Small intestine (tissue), 7 donors: Measurements from ENCODE around the gene GRIK3. TPM values are rescaled to one million over a fixed set of nuclear protein-coding genes. Genes with fewer than 3 reads are reported as not detected.

Source experiments
- DNase-seq, 2 donors: peaks; one replicate each; pipeline versions ENCODE4 v3.0.0 to v3.0.0-alpha.2; 2013
- FAIRE-seq: peaks from 2 replicates; lab custom pipeline; 2012; peaks lifted over from hg19 to GRCh38; lab: Jason Lieb, UNC
- H3K27ac ChIP-seq, 3 donors: one replicate each; pipeline ENCODE4 v1.5.1; 2013; ENCODE audit warnings: low read length in 2 of 3, mild to moderate bottlenecking in 2 of 3, control low read depth in 1 of 3, inconsistent platforms in 1 of 3, low read depth in 1 of 3, moderate library complexity in 1 of 3
- H3K27me3 ChIP-seq, 3 donors: one replicate each; pipeline ENCODE4 v1.6.1; 2013; ENCODE audit warnings: low read length in 3 of 3, inconsistent platforms in 1 of 3; ENCODE audit not compliant: control insufficient read depth in 3 of 3, insufficient read depth in 3 of 3
- H3K36me3 ChIP-seq, 3 donors: one replicate each; pipeline ENCODE4 v1.6.1; 2013; ENCODE audit warnings: low read length in 3 of 3, inconsistent platforms in 1 of 3, low read depth in 1 of 3, mild to moderate bottlenecking in 1 of 3, moderate library complexity in 1 of 3; ENCODE audit not compliant: control insufficient read depth in 3 of 3, insufficient read depth in 2 of 3
- H3K4me1 ChIP-seq, 3 donors: one replicate each; pipeline ENCODE4 v1.6.1; 2013; ENCODE audit warnings: low read length in 2 of 3, inconsistent platforms in 1 of 3, low read depth in 1 of 3, mild to moderate bottlenecking in 1 of 3, moderate library complexity in 1 of 3; ENCODE audit not compliant: control insufficient read depth in 3 of 3, insufficient read depth in 2 of 3
- H3K4me3 ChIP-seq, 3 donors: one replicate each; pipeline ENCODE4 v1.5.1; 2013; ENCODE audit warnings: low read length in 3 of 3, control low read depth in 1 of 3, inconsistent platforms in 1 of 3, low read depth in 1 of 3, mild to moderate bottlenecking in 1 of 3, moderate library complexity in 1 of 3
- H3K9me3 ChIP-seq, 2 donors: one replicate each; pipeline ENCODE4 v1.6.1; 2013; ENCODE audit warnings: low read depth in 1 of 2, low read length in 1 of 2; ENCODE audit not compliant: control insufficient read depth in 2 of 2, insufficient read depth in 1 of 2
- WGBS, 3 donors: extraction: QIAGEN DNeasy Blood & Tissue Kit; methylation state at CpG; one replicate each; pipeline ENCODE4 v1.1.7; 2013; 5-methylcytosine and 5-hydroxymethylcytosine counted together
- polyA plus RNA-seq, 4 donors: library from polyadenylated mRNA; stranded (reverse) in 3 of 4; unstranded in 1 of 4; fragments of 200-250 nt in 3 of 4; fragments of 120-200 nt in 1 of 4; gene quantifications; one replicate each; pipeline versions ENCODE4 v1.2.1 to v1.2.3, GENCODE V29; 2013
- donor health status: healthy with polysubstance abuse.
- donor health status: control.
- donor health status: control.
- donor health status: Bipolar disorder and iron deficiency.
- donor health status: healthy.

GRIK3 gene
- polyA plus RNA-seq, 4 donors = 0.81 to 1.9 TPM; not detected in 2

- no peak for FAIRE-seq
- DNase-seq = no peak
- no peaks in the 10 kb centered on the region for H3K9me3 ChIP-seq
- no peaks in the 10 kb centered on the region for H3K4me1 ChIP-seq
- no peaks in the 10 kb centered on the region for H3K36me3 ChIP-seq
- no peak overlapping the region for H3K4me3 ChIP-seq
- H3K27me3 ChIP-seq = no peaks in the 10 kb centered on the region
- H3K27ac ChIP-seq = no peak overlapping the region
- WGBS, 3 donors = 72 to 75% (median 72%) methylated on average over 8 of the region's 8 CpGs
Measured at GRCh38 chr1:36964830-36965229, 69.5 kb downstream of the GRIK3 start.

GRCh38 chr1:36963006-36963405 is 71.3 kb downstream of the GRIK3 start:
- Histone ChIP-seq H3K4me1 (no peaks in the 10 kb centered on the region), H3K27me3 (no peaks in the 10 kb centered on the region), H3K27ac (no peak overlapping the region), H3K9me3 (no peaks in the 10 kb centered on the region), H3K36me3 (no peaks in the 10 kb centered on the region), H3K4me3 (no peak overlapping the region)
- DNase-seq (no peak), FAIRE-seq (no peak)
- 43 to 55% (median 50%) methylated on average over 11 of the region's 11 CpGs for WGBS, 3 donors

- DNase-seq (no peak), FAIRE-seq (no peak)
- WGBS, 3 donors = 55 to 57% (median 56%) methylated on average over 10 of the region's 10 CpGs
- Histone ChIP-seq H3K27ac (no peak overlapping the region), H3K9me3 (no peaks in the 10 kb centered on the region), H3K27me3 (no peaks in the 10 kb centered on the region), H3K4me3 (no peak overlapping the region), H3K36me3 (no peaks in the 10 kb centered on the region), H3K4me1 (no peaks in the 10 kb centered on the region)
Measured at GRCh38 chr1:36961062-36961615, 73.2 kb downstream of the GRIK3 start.

GRCh38 chr1:36956570-36956969 is 77.7 kb downstream of the GRIK3 start:
- WGBS, 3 donors = 64 to 74% (median 65%) methylated on average over 5 of the region's 5 CpGs
- Histone ChIP-seq H3K36me3 (no peaks in the 10 kb centered on the region), H3K9me3 (no peaks in the 10 kb centered on the region), H3K4me3 (no peak overlapping the region), H3K27me3 (no peaks in the 10 kb centered on the region), H3K4me1 (no peaks in the 10 kb centered on the region), H3K27ac (no peak overlapping the region)
- FAIRE-seq (no peak), DNase-seq (no peak)

- Histone ChIP-seq H3K36me3 (no peaks in the 10 kb centered on the region), H3K4me3 (no peak overlapping the region), H3K27ac (no peak overlapping the region), H3K9me3 (no peaks in the 10 kb centered on the region), H3K4me1 (no peaks in the 10 kb centered on the region), H3K27me3 (no peaks in the 10 kb centered on the region)
- DNase-seq = no peak
- no peak for FAIRE-seq
- WGBS, 3 donors = 73 to 84% (median 83%) methylated on average over 7 of the region's 7 CpGs
Measured at GRCh38 chr1:36955016-36955415, 79.3 kb downstream of the GRIK3 start.

GRCh38 chr1:36953061-36953460 is 81.3 kb downstream of the GRIK3 start:
- no peak for FAIRE-seq

GRCh38 chr1:36951761-36952160 is 82.6 kb downstream of the GRIK3 start:
- no peak for DNase-seq
- no peak overlapping the region for H3K27ac ChIP-seq
- WGBS, 3 donors = 49 to 72% (median 67%) methylated on average over 3 to 5 of the region's 5 CpGs
- H3K27me3 ChIP-seq = no peaks in the 10 kb centered on the region
- no peaks in the 10 kb centered on the region for H3K9me3 ChIP-seq
- H3K4me3 ChIP-seq = no peak overlapping the region
- no peak for FAIRE-seq
- H3K36me3 ChIP-seq = no peaks in the 10 kb centered on the region
- H3K4me1 ChIP-seq = no peaks in the 10 kb centered on the region

More at GRCh38 chr1:36953061-36953460, 81.3 kb downstream of the GRIK3 start:
- DNase-seq = no peak
- Histone ChIP-seq H3K27me3 (no peaks in the 10 kb centered on the region), H3K9me3 (no peaks in the 10 kb centered on the region), H3K27ac (no peak overlapping the region), H3K36me3 (no peaks in the 10 kb centered on the region), H3K4me3 (no peak overlapping the region), H3K4me1 (no peaks in the 10 kb centered on the region)
- WGBS, 3 donors = 52 to 59% (median 55%) methylated on average over 5 of the region's 5 CpGs

GRCh38 chr1:36951292-36951750 is 83.0 kb downstream of the GRIK3 start:
- H3K36me3 ChIP-seq = no peaks in the 10 kb centered on the region
- no peaks in the 10 kb centered on the region for H3K27me3 ChIP-seq
- no peak overlapping the region for H3K27ac ChIP-seq
- no peak overlapping the region for H3K4me3 ChIP-seq
- FAIRE-seq = no peak
- H3K9me3 ChIP-seq = no peaks in the 10 kb centered on the region
- no peak for DNase-seq
- WGBS, 3 donors = 41 to 58% (median 44%) methylated on average over 7 of the region's 7 CpGs
- no peaks in the 10 kb centered on the region for H3K4me1 ChIP-seq
